ENCODE data around the gene LCN9.

- TF ChIP-seq CTCF (IDR thresholded peaks at IDR 0.05; ENCODE audit: low read depth, low read length): no peak
- TF ChIP-seq EZH2phosphoT487 (IDR thresholded peaks at IDR 0.05; ENCODE audit: low read depth): no peak
Measured at GRCh38 chr9:135667463-135668001, 4.4 kb downstream of the LCN9 start.

All from OCI-LY3 (cell line).